Medulla oblongata (tissue), 1 donor: ENCODE measurements around the gene TGFB1.
"Not testable (repeated sequence)": the region's sequence is repeated elsewhere in the genome, so short reads cannot be mapped to it uniquely, and the experiment has no call there.

Source experiments
- DNase-seq: peaks from one replicate; pipeline ENCODE4 v3.0.0-alpha.2; 2015; ENCODE audit errors: extremely low spot score

Gene TGFB1

DNA sequence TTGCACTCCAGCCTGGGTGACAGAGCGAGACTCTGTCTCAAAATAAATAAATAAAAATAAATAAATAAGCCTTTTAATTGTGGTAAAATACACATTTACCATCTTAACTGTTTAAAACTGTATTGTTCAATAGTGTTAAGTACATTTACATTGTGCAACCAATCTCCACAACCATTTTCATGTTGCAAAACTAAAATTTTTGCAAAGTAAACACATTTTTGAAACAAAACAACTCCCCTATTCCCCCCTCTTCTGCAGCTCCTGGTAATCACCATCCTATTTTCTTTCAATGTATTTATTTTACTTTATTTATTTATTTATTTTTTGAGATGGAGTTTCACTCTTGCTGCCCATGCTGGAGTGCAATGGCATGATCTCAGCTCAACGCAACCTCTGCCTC is 16.0 kb upstream of the TGFB1 start:
- no peak for DNase-seq

DNA sequence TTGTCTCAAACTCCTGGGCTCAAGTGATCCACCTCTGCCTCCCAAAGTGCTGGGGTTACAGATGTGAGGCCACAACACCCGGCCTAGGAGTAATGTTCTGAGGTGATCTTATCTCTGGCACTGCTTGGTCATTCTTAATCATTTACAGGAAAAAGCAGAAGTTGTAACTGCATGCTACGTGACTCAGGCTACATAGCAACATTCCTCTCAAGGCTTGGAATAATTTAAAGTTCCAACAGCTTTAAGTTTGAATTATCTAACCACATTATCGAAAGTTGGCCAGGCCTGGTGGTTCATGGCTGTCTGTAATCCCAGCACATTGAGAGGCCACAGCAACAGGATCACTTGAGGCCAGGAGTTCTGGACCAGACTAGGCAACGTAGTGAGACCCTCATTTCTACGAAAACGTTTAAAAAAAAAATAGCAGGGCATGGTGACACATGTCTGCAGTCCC is 14.2 kb upstream of the TGFB1 start:
- DNase-seq: no peak

DNA sequence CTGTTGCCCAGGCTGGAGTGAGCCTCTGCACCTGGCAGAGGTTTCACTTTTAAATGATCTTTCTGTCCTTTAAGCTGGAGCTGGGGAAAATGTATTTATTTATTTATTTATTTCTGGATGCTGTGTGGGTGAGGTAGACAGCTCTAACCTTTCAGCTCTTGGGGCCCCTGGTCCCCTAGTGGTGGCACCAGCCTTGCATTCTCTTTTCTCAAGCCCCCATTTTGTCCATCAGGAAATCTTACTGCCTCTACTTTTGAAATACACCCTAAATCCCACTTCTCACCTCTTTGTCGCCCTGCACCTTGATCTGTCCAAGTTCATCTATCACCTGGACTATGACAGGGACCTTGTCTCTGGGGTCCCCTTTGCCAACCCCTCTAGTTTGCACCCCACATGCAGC is 12.4 kb upstream of the TGFB1 start:
- no peak for DNase-seq

DNA sequence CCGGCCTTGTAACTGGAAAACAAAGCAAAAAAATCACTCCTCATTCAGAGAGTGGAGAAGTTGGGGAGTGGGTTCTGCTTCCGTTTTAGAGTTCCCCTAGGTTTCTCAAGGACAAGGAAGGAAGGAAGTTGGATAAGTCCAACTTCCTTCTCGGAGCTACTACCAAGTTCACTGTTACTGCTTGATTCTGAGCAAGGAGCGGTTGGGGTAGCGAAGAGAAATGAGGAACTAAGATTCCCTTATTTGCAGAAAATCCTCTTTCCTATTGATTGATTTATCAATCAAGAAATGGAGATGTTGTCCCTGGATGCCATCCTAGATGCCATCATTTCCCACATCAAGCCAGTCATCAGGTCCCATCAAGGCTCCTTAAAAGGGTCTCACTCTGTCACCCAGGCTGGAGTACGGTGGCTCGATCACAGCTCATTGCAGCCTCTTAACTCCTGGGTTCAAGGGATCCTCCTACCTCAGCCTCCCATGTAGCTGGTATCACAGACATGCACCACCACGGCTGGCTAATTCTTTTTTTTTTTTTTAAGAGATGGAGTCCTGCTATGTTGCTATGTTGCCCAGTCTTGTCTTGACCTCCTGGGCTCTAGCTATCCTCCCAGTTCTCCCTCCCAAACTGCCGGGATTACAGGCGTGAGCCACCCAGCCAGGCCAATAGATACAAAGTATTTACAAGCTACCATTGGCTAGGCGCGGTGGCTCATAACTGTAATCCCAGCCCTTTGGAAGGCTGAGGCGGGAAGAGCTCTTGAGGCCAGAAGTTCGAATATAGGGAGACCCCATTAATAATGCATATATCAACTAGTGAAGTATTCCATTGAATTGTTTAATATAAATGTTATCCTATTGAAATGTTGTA is 11.0 kb upstream of the TGFB1 start:
- peak; percentile 60 for DNase-seq

DNA sequence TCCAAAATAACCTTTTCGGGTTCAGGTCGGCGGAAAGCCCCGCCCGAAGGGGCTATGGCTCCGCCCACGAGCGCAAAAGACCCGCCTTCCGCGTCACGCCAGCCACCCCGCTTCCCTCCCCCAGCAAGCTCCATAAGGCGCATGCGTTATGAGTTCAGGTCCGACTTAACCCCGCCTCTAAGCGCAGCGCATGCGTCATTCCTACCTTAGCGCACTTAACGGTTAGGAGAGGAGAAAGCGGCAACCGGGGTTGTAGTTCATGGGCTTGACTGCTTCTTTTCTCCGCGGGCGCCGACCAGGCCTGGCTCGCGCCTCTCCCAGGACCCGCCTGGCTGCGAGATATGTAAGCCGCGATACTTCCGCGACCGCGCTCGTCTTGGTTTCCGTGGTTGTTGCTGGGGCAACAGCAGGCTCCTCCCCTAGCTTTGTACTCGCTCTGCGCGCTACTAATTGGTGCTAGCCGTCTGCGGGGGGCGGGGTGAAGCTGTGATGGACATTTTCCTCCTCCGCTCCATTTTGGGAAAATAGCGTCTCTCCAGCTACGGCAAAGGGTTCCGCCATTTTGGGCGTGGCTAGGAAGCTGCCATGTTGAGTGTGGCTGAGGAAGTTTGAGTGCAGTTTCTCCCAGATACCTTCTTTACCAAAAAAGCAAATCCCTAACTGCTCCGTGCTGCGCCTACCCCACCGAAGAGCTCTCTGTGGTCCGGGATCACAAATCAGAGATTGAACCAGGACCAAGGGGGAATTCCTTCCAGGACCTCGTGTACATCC is 10.2 kb upstream of the TGFB1 start, which contains the start of gene B9D2:
B9D2 (minus strand) TSS at position 397 of the 771 bp plus-strand sequence. CDS start 630 bp downstream, outside the sequence.
- DNase-seq: peak; percentile 99

DNA sequence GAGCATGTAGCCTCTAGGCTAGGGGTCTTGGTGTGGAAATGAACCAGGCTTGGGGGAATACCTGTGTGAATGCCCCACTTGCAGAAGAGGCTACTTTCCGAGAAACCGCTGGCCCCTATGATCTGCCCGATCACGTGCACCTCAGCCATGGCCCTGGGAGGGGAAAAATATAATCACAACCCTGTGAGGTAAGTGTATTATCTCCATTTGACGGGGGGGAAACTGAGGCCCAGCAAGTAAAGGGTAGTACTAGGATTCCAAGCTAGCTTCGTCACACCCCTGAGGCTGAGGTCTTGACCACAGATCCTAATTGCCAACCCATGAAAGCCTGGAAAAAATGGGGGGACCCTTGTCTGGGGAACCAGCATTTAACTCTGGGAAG is 9.6 kb upstream of the TGFB1 start:
- no peak for DNase-seq

DNA sequence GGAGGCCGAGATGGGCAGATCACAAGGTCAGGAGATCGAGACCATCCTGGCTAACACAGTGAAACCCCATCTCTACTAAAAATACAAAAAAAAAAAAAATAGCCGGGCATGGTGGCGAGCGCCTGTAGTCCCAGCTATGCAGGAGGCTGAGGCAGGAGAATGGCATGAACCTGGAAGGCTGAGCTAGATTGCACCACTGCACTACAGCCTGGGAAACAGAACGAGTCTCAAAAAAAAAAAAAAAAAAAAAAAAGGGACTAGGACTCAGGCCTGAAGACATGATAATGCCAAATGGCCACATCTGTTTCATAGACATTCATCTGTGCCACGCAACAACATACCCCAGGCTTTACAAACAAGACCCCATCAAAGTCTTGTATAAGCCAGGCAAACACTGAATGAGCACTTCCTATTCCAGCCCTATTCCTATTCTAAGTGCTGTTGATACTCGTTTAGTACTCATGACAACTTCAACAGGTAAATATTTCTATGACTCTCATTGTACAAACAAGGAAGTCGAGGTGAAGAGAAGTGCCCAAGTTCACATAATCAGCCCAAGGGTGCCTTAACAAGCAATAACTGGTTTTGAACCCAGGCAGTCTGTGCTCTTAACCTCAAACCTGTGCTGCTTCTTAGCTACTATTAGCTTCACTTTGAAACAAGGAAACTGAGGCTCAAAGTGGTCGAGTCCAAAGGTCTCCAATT is 8.6 kb upstream of the TGFB1 start:
- no peak for DNase-seq

DNA sequence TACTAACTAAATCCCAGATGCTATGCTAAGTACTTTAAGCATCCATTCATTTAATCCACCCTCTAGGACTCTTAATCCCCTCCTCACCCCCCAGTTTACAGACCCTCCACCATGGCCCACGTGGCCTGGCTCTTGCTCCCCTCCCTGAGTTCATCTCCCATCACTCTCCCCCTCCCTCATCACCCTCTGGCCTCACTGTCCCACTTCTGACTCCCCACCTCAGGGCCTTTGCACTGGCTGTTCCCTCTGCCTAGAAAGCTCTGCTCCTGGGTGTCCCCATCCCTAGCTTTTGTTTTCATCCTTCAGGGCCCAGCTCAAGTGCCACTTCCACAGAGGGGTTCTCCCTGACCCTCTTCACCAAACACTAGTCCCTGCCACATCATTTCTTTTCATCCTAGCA is 6.0 kb upstream of the TGFB1 start:
- DNase-seq: no peak

DNA sequence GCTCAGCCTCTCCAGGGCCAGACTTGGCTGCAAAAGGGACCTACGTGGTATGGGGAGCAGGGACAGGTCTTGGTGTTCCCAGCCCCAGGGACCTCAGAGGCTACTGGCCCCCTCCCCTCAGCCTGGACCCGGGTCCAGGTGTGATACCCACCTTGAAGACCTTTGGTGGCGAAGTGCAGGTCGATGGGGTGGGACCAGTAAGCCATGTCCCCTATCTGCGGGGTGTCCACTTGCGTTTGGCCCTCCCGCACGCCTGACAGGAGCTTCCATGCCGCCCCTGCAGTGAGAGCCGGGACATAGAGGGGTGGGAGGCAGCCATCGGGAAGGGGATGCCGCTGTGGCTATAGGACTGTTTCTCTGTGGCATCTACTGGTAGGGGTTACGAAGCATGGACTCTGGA is 4.0 kb upstream of the TGFB1 start:
- DNase-seq: no peak

DNA sequence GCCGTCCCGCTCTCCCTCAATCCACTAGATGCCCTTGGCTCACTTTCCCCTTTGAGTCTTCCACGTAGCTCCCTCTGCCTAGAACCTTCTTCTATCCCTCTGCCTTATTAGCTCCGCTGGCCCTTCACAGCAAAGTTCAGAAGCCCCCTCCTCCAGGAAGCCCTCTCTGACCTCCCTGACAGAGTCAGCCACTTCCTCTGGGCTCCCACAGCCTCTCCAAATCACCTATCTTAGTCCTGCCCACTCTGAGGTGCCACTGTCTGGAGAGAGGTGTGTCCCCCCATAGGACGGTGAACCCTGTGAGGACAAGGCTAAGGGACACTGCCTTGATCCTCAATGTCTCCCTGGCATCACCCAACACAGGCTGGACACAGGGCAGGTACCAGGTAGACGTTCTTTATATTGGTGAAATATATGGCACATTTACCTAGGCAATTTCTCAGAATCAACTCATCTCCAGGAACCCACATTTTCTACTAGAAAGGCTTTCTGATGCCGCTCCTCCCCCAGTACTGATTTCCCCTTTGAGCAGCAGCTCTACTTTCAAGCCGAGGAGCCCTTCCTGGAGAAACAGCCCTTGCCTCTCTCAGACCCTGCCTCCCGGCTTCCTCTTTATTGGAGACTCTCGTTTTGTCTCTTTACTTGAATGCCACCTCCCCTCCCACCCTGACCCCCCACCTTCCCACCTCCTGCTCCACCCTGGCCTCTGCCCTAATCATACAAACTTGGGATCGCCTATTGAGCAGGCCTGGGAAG is 3.4 kb upstream of the TGFB1 start:
- peak; percentile 38 for DNase-seq

DNA sequence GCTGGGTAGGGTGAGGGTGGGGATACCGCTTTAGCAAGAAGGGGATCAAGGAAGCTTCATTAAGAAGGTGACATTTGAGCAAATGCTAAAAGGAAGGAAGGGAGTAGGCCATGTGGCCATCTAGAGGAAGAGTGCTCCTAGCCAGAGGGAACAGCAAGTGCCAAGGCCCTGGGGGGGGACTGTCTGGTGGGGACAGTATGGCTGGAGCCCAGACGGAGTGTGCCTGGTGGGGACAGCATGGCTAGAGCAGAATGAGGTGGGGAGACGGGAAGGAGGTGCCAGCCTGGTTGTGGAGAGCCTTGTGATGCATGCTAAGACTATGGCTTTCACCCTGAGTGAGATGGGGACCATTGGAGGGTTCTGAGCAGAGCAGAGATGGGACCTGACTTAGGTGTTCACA is 2.1 kb upstream of the TGFB1 start:
- no peak for DNase-seq

DNA sequence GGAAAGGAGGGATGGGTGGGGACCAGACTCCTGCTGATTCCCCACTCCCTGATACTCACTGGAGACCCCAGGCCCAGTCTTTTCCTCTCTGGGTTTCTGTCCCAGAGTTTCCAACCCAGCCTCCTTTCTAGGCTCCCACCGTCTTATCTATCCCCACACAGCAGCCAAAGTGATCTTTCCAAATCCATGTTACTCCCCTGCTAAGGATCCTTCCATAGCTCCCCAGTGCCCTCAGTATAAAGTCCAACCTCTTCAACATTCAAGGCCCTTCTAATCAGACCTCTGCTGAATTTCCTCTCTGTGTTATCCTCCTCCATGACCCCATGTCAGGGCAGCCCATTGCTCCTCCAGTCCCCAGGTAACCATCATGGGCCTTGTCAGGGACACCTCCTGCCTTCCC is 1.3 kb upstream of the TGFB1 start:
- no peak for DNase-seq

DNA sequence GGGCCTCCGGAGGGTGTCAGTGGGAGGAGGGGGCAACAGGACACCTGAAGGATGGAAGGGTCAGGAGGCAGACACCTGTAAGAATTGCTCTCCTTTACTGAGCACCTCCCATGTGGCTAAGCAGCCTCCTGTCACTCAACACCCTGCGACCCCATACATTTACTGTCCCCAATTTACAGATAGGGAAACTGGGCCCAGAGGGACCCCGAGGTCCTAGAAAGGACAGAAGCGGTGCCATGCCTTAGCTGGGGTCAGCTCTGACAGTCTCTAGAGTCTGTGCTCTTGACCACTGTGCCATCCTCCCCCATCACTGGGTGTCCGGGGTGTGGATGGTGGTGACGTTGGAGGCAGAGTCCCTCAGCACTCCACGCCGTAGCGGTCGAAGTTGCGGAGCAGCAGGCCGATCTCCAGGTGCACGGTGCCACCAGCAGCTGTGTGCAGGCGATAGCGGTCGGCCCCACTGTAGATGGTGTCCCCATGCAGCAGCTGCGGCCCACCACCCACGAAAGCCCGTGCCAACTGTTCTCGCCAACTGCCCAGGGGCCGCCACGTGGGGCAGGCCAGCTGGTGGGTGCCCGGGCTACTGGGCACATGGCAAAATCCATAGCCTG is 726 bp upstream of the TGFB1 start:
- no peak for DNase-seq

DNA sequence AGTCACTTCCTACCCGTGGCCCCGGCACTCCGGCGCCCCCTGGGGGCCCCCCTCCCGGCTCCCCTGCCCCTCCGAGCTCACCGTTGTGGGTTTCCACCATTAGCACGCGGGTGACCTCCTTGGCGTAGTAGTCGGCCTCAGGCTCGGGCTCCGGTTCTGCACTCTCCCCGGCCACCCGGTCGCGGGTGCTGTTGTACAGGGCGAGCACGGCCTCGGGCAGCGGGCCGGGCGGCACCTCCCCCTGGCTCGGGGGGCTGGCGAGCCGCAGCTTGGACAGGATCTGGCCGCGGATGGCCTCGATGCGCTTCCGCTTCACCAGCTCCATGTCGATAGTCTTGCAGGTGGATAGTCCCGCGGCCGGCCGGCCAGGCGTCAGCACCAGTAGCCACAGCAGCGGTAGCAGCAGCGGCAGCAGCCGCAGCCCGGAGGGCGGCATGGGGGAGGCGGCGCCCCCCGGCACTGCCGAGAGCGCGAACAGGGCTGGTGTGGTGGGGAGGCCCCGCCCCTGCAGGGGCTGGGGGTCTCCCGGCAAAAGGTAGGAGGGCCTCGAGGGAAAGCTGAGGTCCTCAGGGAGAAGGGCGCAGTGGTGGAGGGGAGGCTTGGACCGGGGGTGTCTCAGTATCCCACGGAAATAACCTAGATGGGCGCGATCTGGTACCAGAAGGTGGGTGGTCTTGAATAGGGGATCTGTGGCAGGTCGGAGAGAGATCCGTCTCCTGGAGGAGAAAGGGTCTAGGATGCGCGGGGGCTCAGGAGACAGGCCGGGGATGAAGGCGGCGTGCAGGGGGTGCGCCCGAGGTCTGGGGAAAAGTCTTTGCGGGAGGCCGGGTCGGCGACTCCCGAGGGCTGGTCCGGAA is 885 bp downstream of the TGFB1 start:
- peak; percentile 53 for DNase-seq

DNA sequence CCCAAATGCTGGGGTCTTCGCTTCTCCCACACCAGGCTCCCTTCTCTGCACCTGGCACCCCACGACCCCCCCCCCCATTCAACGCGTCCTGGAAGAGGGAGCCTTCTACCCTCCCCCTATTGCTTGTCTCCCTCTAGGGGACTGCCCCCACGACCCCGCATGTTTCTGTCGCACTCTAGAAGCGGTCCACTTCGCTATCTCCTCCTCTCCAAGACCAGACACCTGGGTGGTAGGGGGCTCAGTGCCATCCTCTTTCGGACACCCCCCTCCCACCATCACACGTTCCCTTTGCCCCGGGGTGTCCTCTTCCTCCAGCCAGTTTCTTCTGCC is 1.5 kb downstream of the TGFB1 start:
- no peak for DNase-seq

DNA sequence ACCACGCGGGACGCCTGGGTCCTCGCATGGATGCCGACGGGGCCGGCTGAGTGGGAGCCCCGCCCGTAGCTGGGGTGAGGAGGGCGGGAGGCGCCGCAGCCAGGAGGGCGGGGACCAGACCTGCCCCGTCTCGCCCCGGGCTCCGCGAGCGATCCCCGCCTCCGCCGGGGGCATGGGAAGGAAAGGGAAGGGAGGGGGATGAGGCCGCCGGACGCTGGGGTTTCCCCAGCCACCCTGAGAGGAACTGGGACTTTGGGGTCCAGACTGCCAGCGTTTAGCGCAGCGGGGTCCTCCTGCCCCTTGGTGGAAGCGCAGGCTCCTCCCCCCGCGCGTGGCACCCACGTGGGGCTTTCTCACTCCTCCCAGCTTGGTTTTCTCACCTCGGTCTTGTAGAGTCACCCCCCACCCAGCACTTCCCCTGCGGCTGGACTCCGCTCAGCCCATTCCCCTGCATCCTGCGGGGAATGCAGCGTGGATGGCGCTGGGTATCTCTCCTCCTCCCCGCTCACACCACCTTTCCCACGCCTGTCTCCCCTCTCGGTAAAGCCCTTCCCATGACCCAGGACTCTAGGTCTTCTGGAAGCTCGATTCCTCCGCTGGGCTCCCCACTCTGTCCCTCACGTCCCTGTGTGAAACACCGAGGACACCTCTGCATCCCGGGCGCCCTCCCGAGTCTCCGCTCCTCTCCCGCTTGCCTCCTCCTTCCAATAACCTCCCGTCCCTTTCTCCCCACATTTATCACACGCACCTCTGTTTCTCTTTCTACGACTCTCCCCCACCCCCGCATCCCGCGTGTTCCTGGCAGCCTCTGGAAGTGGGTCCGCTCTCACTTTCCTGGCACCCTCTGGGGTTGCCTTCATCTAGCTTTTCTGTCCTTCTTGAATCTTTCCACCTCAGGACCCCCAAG is 2.1 kb downstream of the TGFB1 start:
- DNase-seq: peak; percentile 76

DNA sequence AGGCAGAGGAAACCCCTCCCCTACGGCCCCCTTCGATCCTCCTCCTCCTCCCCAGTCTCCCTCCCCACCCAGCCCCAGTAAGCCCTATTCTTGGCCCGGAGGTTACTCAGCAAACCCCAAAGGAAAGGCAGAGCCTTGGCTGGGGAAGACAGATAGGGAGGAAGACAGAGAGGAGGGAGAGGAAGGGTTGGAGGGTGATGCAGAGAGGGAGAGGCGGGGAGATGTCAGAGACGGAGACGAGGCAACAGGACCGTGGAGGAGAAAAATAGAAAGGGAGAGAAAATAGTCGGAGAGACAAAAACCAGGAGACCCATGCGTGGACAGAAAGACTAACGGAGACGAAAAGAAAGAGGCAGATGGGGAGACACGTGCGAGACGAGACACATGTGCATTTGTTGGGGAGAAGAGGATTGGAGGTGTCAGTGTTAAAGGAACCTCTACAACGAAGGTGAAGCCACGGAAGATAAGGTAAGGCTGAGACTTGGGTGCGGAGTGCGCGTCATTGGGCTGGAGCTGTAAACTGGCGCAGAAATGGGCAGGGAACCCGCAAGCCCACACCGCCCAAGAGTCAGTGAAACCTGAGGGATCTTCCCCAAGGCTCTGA is 2.9 kb downstream of the TGFB1 start:
- no peak for DNase-seq

DNA sequence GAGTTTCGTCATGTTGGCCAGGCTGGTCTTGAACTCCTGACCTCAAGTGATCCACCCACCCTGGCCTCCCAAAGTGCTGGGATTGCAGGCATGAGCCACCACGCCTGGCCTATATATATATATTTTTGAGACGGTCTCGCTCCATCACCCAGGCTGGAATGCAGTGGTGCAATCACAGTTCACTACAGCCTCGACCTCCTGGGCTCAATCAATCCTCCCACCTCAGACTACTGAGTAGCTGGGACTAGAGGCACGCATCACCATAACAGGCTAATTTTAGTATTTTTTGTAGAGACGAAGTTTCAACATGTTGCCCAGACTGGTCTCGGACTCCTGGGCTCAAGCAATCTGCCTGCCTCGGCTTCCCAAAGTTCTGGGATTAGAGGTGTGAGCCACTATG is 6.8 kb downstream of the TGFB1 start:
- not testable (repeated sequence) for DNase-seq

DNA sequence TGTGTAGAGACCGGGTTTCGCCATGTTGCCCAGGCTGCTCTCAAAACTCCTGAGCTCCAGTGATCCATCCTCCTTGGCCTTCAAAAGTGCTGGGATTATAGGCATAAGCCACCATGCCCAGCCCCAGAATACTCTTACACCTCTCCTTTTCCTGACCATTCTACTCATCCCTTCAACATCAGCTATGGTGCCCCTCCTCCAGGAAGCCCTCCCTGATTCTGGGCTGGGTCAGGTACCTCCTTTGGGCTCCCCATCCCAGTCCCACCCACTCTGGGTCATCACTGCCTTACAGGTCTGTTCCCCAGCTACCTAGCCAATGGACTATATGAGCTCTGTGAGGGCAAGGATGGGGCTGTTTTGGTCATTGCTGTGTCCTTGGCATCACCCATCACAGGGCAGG is 9.6 kb downstream of the TGFB1 start:
- no peak for DNase-seq
